H1 (cell line): ENCODE results near the gene SWI5. TPM values are rescaled to one million over a fixed set of nuclear protein-coding genes. Genes with fewer than 3 reads are reported as not detected.

ENCODE experiments used
- CEBPB ChIP-seq: IDR thresholded peaks from 2 replicates; pipeline ENCODE4 v1.6.1; 2012; ENCODE audit warnings: low read depth, low read length
- CHD7 ChIP-seq: fragments of 300-600 bp; sonication (generic); IDR thresholded peaks from 2 replicates; pipeline ENCODE4 v1.7.1; 2012; ENCODE audit warnings: low read length, moderate library complexity, mild to moderate bottlenecking, inconsistent platforms; ENCODE audit not compliant: insufficient replicate concordance
- CTBP2 ChIP-seq: IDR thresholded peaks from 2 replicates; pipeline ENCODE4 v1.7.0; 2011; ENCODE audit warnings: borderline replicate concordance, mild to moderate bottlenecking, moderate library complexity, mixed read lengths, low read length; ENCODE audit not compliant: insufficient read depth, insufficient read length
- EGR1 ChIP-seq: IDR thresholded peaks from 2 replicates; pipeline ENCODE4 v1.6.1; 2011; ENCODE audit warnings: low read depth, low read length, borderline replicate concordance
- HDAC2 ChIP-seq, 2 experiments: fragments of 300-600 bp in 1 of 2; sonication (generic) in 1 of 2; IDR thresholded peaks; 2 replicates each; pipeline ENCODE4 v1.6.1; 2011 to 2012; ENCODE audit warnings: low read depth in 2 of 2, low read length in 2 of 2, mild to moderate bottlenecking in 2 of 2, moderate library complexity in 2 of 2, borderline replicate concordance in 1 of 2, inconsistent platforms in 1 of 2
- HDAC6 ChIP-seq: IDR thresholded peaks from one replicate; pipeline ENCODE4 v1.7.1; 2012; ENCODE audit warnings: low read depth, mild to moderate bottlenecking, inconsistent platforms, low read length, moderate library complexity
- PHF8 ChIP-seq: fragments of 200-600 bp; sonication (generic); conservative IDR thresholded peaks from 2 replicates; pipeline ENCODE4 v1.7.1; 2012; ENCODE audit warnings: low read depth, mild to moderate bottlenecking, inconsistent platforms, low read length, moderate library complexity
- SUZ12 ChIP-seq: fragments of 200-600 bp; sonication (generic); IDR thresholded peaks from 2 replicates; pipeline ENCODE4 v1.6.1; 2012; ENCODE audit warnings: mild to moderate bottlenecking, inconsistent platforms, low read length, moderate library complexity, mixed read lengths
- TEAD4 ChIP-seq: IDR thresholded peaks from 2 replicates; pipeline ENCODE4 v1.6.1; 2012; ENCODE audit warnings: low read depth, low read length, inconsistent platforms, mixed read lengths
- USF2 ChIP-seq: IDR thresholded peaks from 2 replicates; pipeline ENCODE4 v1.6.1; 2011; ENCODE audit warnings: low read length, improper control_type of control experiment
- YY1 ChIP-seq: IDR thresholded peaks from 2 replicates; pipeline ENCODE4 v1.6.1; 2011; ENCODE audit warnings: low read depth, mild to moderate bottlenecking, low read length
- polyA plus RNA-seq, 7 experiments: library from polyadenylated mRNA; depleted of rRNA in 3 of 7; stranded (reverse) in 5 of 7; unstranded in 2 of 7; fragments of >200 nt in 5 of 7; fragments of 200-250 nt in 2 of 7; gene quantifications; 1 replicate in 5 of 7; 2 replicates in 1 of 7; 4 replicates in 1 of 7; pipeline versions ENCODE4 v1.2.1 to v1.2.3, GENCODE V29; 2011 to 2013; ENCODE audit warnings: missing spikeins in 2 of 7, mixed read lengths in 2 of 7
- total RNA-seq: library from RNA; stranded (reverse); fragmentation: NEBNext Ultra II Directional; extraction: Animal tissue kit (Norgen Biotek cat#: 25700); gene quantifications from 2 replicates; pipeline ENCODE4 v1.2.1, GENCODE V29; 2021

SWI5 gene
- total and polyA plus RNA-seq, 2 of the 8 experiments (the other 6 are each of a cell fraction or from before 2014, with no cell fraction given): 29.0 to 59.5 TPM

GRCh38 chr9:128293091-128293490, 17.0 kb downstream of the SWI5 start (continued):
- TF ChIP-seq CHD7 (no peak), USF2 (no peak), SUZ12 (no peak), HDAC2 (IDR thresholded peaks at IDR 0.05; ENCODE audit: borderline replicate concordance in 1 of 2, low read depth in 2 of 2, low read length in 2 of 2) (no peak), EGR1 (no peak), HDAC6 (no peak), PHF8 (no peak), CEBPB (no peak), YY1 (no peak), TEAD4 (no peak), CTBP2 (no peak)
- TF ChIP-seq, all 59 proteins: peak for 0
